DMS79 (cell line): ENCODE data around the gene RPL39L.
"Not testable (repeated sequence)": the region's sequence is repeated elsewhere in the genome, so short reads cannot be mapped to it uniquely, and the experiment has no call there.

Source experiments
- DNase-seq: peaks from one replicate; lab custom pipeline; 2025; lab: John Stamatoyannopoulos, UW

RPL39L gene

DNA sequence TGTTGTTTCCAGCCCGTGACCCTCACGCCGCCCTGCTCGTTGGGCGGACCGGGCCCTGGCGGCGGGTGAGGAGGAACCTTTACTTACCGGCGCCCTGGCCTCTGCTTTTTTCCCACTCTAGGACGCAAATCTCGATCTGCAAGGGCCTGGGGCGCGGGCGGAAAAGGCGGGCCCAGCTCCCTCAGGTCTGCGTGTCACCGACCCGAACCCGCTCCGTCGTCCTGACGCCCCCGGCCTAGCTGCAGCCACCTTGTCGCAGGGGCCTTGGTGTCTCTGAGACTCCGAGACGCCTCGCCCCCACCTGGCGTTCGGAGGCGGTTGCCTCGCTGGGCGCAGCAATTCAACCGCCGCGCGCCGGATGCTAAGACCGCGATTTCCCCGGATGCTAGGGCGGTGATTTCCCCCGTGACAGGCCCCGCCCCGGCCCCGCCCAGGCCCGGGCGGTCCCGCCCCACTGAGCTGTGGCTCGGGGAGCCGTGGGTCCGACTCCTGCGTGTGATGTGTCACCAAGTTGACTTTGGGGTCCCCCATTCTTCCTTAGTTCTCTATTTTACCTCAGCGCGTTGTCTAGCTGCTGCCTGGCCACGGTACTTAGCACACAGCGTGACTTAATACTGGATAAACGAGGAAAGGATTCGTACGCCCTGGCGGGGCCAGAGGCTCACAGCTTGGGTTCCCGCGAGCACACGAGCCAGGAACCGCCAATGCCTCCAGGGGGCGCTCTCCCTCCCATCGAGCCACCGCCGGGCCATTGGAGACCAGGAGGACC, at the start of gene RPL39L:
TSS of gene RPL39L (minus strand) at position 371 of the 769 bp plus-strand sequence. CDS start 18,196 bp downstream, outside the sequence.
- DNase-seq: peak; percentile 32

DNA sequence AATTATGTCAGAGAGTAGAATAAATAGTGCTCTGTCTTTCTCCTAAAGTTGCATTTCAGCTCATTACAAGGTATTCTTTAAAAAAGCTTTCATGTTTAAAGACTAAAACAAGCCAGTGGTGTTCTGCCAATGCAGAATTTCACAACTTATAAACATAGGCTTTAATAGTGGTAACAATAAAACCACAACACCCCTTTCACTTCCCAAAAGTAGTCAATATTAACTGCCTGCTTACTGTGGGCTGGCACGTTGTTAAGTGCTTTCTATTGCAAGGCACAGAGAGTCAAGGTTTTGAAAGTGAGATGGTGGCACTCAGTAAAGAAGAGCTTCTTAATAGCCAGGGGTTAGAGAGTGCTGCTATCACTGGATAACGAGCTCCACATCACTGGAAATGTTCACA, 49.6 kb upstream of the RPL39L start:
- DNase-seq: no peak

DNA sequence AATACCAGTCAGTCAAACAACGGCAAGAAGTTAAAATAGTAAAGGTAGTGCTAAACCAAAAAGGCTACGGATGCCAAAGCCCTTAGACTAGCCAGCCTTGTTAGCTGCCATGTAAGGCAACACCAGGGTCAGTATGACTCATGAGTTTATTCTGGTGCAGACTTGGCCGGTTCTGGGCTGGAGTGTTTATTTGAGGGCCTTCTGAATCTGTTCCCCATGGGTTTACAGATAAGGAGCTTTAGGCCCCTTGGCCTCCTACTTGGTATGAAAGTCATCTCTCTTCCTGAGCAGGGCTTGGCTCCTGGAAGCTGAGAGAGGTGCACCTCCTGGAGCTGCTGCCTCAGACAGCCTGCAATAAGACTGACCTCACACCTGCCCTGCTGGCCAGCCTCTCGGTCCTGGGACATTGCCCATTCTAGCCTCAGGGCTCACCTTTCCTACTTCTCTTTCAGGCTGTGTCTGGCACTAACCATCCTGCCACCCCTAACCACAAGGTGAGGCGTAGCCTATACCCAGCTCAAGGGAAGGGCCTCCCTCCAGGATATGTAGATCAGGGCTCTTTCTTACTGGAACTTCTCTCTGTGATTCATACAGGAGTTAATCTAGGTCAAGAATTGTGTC, 47.6 kb upstream of the RPL39L start:
- DNase-seq: no peak

GRCh38 chr3:187186375-187186774, 47.1 kb upstream of the RPL39L start:
- no peak for DNase-seq

DNA sequence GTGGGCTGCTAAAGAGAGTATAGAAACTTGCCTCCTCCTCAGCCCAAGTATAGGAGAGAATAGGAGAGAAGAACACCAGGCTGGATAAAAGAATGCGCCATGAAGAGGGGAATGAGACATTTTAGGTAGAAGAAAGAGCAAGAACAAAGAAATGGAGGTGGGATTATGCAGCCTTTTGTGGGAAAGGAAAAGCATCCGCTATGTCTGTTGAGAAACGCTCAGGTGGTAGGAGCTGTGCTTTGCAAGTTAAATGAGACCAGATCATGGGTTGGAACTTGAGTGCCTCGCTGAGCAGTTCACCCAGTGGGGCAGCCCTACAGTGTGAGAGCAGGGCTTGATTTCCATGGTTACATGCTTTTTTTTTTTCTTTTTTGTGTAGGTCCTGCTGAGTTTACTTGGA, 46.5 kb upstream of the RPL39L start:
- DNase-seq: no peak

DNA sequence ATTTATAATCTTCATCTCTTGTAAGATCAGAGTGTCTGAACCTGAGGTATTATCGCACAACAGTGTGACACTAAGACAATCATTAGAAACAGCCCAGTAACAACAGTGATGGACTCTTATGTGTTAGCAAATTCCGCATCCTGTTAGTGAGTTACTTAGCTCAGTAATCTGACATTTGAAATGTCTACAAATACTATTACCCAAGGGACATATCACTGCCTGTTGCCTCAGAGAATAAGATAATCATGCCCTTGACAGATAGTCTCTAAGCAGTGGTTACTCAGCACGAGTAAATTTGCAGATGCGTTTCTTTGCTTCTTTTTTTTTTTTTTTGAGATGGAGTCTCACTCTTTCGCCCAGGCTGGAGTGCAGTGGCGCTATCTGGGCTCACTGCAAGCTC, 44.6 kb upstream of the RPL39L start:
- DNase-seq: no peak

GRCh38 chr3:187183210-187183862, 44.0 kb upstream of the RPL39L start:
- peak; percentile 32 for DNase-seq

- no peak for DNase-seq
Observed at GRCh38 chr3:187181454-187182170, 42.3 kb upstream of the RPL39L start.

DNA sequence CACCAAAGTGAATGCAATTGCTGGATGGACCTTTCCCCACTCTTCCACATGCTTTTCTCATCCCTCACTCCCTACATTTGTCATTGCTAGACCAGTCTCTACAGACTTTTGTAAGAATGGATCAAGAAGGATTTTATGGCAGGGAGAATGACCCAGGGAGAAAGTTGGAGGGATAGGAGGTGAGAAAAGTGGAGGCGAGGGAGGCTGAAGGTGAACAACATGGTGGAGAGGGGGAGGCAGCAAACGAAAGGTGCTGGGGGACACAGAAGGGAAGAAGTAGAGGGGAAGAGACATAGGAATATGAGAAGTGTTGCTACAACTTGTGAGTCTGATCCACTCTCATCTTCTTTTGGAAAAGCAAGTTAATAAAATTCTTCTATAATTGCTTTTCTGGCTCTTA, 33.6 kb upstream of the RPL39L start:
- no peak for DNase-seq

- DNase-seq: not testable (repeated sequence)
Observed at GRCh38 chr3:187170911-187171310, 31.6 kb upstream of the RPL39L start.

- no peak for DNase-seq
Observed at GRCh38 chr3:187169231-187169960, 30.1 kb upstream of the RPL39L start.

- DNase-seq: no peak
Observed at GRCh38 chr3:187167777-187168176, 28.5 kb upstream of the RPL39L start.

DNA sequence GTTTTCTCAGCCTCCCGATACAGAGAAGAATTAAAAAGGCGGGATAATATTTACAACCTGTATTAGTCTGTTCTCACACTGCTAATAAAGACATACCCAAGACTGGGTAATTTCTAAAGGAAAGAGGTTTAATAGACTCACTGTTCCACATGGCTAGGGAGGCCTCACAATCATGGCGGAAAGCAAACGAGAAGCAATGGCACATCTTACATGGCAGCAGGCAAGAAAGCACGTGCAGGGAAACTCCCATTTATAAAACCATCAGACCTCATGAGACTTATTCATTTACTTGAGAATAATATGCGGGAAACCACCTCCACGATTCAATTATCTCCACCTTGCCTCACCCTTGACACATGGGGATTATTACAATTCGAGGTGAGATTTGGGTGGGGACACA, 27.5 kb upstream of the RPL39L start:
- DNase-seq: no peak

DNA sequence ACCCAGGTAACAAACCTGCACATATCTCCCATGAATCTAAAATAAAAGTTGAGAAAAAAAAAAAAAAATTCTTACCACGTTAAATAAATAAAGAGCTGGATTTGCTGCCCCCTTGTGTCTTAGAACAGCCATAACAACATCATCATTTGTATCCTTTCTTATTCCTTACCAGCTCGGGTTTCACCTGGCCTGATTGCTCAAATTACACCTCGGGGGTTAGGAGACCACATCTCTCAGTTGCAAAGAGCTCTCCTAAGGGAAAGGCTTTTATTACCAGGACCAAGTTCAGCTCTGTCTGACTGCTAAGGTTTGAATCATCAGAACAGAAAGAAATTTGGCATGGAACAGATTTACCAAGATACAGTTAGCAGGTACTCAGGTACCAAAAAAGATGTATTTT, 25.8 kb upstream of the RPL39L start:
- DNase-seq: peak; percentile 57

DNA sequence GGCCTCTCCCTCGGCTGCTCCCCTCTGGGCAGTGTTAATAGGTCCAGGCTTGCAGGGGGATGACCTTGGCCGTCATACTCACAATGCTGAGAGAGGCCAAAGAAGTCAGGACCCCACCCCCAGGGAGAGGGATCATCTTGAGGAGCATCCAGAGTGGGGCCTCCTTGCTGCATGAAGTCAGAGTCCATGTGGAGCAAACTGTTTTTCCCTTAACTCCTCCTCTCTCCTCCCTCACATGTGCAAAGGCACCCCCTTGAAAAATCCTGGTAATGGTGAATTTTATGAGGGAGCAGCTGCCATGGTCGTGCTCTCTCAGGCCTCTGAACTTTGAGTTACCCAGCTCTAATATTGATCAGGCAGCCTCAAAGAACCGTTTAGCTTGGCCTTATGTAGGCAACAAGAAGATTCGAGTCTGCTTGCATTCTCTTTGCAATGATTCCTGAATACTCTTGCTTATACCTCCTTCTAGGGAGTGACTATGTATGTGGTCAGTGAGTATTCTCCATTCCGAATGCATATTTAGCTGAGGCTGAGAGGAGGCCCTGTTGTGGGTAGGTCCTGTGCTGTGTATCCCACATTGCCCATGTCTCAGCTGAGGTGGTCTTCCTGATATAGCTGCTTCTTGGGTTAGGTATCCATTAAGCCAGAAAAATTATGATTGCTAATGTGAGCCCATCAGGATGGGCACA, 23.1 kb upstream of the RPL39L start:
- DNase-seq: no peak

DNA sequence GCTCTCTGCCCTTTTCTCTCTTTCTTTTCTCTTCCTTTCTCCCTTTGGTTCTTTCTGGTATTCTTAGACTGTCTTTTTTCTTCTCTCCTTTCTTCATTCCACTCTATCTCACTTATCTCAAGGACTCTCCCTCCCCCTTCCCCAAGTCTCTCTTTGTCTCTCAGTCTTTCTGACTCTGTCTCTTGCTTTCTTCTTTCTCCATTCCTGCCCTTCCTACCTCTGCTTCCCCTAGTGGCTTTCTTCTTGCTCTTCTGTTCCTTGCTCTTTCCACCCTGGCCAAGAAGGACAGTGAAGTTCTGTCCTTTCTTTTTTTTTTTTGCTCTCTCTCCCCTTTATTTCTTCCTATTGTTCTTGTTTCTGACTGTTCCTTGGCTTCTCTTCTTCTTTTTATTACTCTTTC, 22.3 kb upstream of the RPL39L start:
- no peak for DNase-seq

- no peak for DNase-seq
Observed at GRCh38 chr3:187150599-187150998, 11.3 kb upstream of the RPL39L start.

GRCh38 chr3:187150186-187150585, 10.9 kb upstream of the RPL39L start:
- DNase-seq: no peak

DNA sequence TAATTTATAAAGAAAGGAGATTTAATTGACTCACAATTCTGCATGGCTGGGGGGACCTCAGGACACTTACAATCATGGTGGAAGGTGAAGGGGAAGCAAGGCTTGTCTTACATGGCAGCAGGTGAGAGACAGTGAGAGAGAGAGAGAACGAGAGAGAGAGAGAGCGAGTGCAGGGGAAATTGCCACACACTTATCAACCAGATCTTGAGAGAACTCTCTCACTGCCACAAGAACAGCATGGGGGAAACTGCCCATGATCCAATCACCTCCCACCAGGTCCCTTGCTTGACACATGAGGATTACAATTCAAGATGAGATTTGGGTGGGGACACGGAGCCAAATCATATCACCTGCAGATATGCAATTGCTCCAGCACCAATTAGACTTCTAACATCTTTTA, 7.1 kb upstream of the RPL39L start:
- no peak for DNase-seq

- no peak for DNase-seq
Observed at GRCh38 chr3:187145149-187145895, 6.0 kb upstream of the RPL39L start.

DNA sequence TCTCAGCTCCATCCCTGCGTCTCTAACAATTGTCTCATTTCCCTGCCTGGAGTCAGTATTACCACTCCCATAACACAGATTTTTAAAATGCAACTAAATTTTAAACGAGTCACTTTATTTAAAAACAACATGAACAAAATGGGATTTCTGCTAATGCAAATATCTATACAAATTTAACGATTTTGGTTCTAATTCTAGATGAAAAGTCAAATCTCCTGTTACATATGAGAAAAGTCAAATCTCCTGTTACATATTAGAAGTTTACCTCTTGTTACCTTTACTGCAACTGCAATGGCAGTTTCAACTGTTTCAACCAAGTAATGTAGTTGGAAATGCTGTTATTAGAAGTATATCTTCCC, 578 bp upstream of the RPL39L start:
- DNase-seq: no peak
